Esophagus (tissue), 2 donors: ENCODE data around the gene TMUB1. TPM values are rescaled to one million over a fixed set of nuclear protein-coding genes. Genes with fewer than 3 reads are reported as not detected.

Experiments
- H3K27ac ChIP-seq, 2 donors: one replicate each; pipeline ENCODE4 v1.5.1; 2013; ENCODE audit warnings: low read depth in 2 of 2, mild to moderate bottlenecking in 2 of 2, inconsistent platforms in 1 of 2, low read length in 1 of 2, moderate library complexity in 1 of 2
- H3K27me3 ChIP-seq, 2 donors: one replicate each; pipeline ENCODE4 v1.6.1; 2013; ENCODE audit warnings: low read length in 2 of 2, control low read depth in 1 of 2, mild to moderate bottlenecking in 1 of 2; ENCODE audit not compliant: insufficient read depth in 2 of 2, control insufficient read depth in 1 of 2
- H3K36me3 ChIP-seq, 2 donors: one replicate each; pipeline ENCODE4 v1.6.1; 2013; ENCODE audit warnings: low read length in 1 of 2; ENCODE audit not compliant: control insufficient read depth in 2 of 2, insufficient read depth in 2 of 2
- H3K4me1 ChIP-seq, 2 donors: one replicate each; pipeline ENCODE4 v1.6.1; 2013; ENCODE audit warnings: low read length in 1 of 2; ENCODE audit not compliant: control insufficient read depth in 2 of 2, insufficient read depth in 2 of 2
- H3K4me3 ChIP-seq, 2 donors: one replicate each; pipeline ENCODE4 v1.5.1; 2013; ENCODE audit warnings: low read length in 2 of 2, mild to moderate bottlenecking in 2 of 2, low read depth in 1 of 2, moderate library complexity in 1 of 2
- H3K9me3 ChIP-seq, 2 donors: one replicate each; pipeline ENCODE4 v1.6.1; 2013; ENCODE audit warnings: mild to moderate bottlenecking in 2 of 2, low read depth in 1 of 2, low read length in 1 of 2, moderate library complexity in 1 of 2; ENCODE audit not compliant: control insufficient read depth in 2 of 2, insufficient read depth in 1 of 2
- WGBS, 2 donors: extraction: QIAGEN DNeasy Blood & Tissue Kit; methylation state at CpG; one replicate each; pipeline ENCODE4 v1.1.7; 2013; 5-methylcytosine and 5-hydroxymethylcytosine counted together
- polyA plus RNA-seq, 2 donors: library from polyadenylated mRNA; stranded (reverse); fragments of 200-250 nt; gene quantifications; one replicate each; pipeline ENCODE4 v1.2.3, GENCODE V29; 2013
- donor health status: healthy with polysubstance abuse.
- donor health status: Bipolar disorder and iron deficiency.

TMUB1 gene
- polyA plus RNA-seq, 2 donors, result 33.4 to 64.2 TPM

GRCh38 chr7:151040616-151041375 is 42.5 kb downstream of the TMUB1 start:
- Histone ChIP-seq H3K27ac (no peak overlapping the region), H3K4me3 (no peak overlapping the region), H3K4me1 (peaks cover 0 to 3% of the 10 kb centered on the region in 2 donors), H3K36me3 (peaks cover 7 to 30% of the 10 kb centered on the region in 2 donors), H3K27me3 (no peaks in the 10 kb centered on the region), H3K9me3 (no peaks in the 10 kb centered on the region)
- WGBS, 2 donors, result 92 to 95% methylated on average over 30 of the region's 30 CpGs

DNA sequence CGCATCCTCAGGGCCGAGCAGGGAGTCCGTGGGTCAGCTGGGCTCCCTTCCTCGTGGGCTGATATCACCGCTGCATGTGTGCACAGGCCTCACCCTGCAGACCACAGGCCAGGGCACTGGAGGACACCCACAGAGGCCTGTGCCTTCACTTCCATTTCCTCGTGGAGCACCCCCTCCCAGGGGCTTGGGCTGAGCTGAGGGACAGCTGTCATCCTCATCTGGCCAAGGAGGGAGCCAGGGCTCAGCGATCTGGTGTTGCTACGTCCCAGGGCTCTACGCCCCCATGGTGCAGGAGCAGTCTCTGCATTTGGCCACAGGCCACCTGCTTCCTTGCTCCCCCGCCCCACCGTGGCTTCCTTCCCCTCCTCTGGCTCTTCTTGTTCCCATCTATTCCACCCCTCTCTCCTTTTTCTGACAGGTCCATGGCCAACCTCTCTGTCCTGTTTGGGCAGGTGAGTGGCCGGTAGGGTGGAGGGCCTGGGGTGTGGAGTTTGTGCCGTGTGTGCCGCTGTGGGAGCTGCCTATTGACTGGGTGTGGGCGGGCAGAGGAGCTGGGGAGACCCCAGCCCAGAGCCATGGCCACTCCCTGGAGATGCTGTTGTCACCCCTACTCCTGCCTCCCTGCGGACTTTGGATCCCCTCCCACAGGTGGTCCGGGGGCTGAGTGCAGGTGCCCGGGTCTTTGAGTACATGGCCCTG is 43.3 kb downstream of the TMUB1 start:
- H3K9me3 ChIP-seq, result no peaks in the 10 kb centered on the region
- H3K36me3 ChIP-seq, result peaks cover 13 to 35% of the 10 kb centered on the region in 2 donors
- no peaks in the 10 kb centered on the region for H3K27me3 ChIP-seq
- no peak overlapping the region for H3K27ac ChIP-seq
- WGBS, 2 donors, result 80% methylated on average over 18 of the region's 18 CpGs
- peaks cover 0 to 3% of the 10 kb centered on the region in 2 donors for H3K4me1 ChIP-seq
- H3K4me3 ChIP-seq, result no peak overlapping the region

DNA sequence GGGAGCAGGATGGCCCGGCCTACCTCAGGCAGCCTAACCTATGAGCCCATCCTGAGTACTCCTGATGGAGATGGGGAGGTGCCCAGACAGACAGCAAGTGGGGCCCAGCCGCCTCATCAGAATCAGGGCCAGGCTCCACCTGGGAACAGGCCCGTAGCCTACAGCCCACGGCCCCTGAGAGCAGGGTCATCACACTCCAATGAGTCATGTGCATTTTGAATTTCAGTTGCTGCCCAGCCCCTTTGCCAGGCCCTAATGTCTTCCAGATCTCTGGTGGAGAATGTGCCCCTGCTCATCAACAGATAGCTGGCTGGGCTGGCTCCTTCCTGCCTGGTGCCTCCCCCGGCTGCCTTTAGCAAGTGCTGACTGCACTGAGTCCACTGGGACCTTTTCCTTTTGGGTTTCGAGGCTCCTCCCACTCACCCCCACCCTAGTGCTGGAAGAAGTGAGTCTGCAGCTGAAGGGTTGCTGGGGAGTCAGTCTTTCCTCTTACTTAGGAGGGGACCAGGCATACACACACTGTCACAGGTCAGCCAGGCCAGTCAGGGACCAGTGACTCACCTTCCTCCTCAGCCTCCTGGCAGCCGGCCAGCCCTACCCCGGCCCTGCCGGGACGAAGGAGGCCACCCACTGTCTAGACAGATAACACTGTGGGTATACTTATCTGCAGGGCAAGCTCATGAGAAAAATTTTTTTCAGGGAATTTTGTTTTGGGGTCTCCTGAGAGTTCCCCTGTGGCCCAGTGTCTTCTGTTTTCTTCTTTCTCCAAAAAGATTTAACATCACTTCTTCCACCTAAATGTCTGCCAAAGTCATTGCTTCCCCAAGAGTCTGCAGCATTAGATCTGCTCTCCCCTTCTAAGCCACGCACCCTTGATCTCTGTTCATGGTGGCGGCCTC is 44.1 kb downstream of the TMUB1 start:
- Histone ChIP-seq H3K36me3 (peaks cover 11 to 36% of the 10 kb centered on the region in 2 donors), H3K27ac (peak overlapping the region in 1 of 2 donors; percentile 4), H3K4me1 (peaks cover 0 to 3% of the 10 kb centered on the region in 2 donors)

GRCh38 chr7:151035902-151036301 is 47.4 kb downstream of the TMUB1 start:
- Histone ChIP-seq H3K36me3 (peaks cover 11 to 34% of the 10 kb centered on the region in 2 donors), H3K4me1 (peaks cover 0 to 3% of the 10 kb centered on the region in 2 donors), H3K4me3 (no peak overlapping the region), H3K27me3 (no peaks in the 10 kb centered on the region), H3K27ac (no peak overlapping the region), H3K9me3 (no peaks in the 10 kb centered on the region)
- WGBS, 2 donors, result 92 to 95% methylated on average over 17 of the region's 17 CpGs

More for the DNA sequence above, 44.1 kb downstream of the TMUB1 start:
- no peaks in the 10 kb centered on the region for H3K9me3 ChIP-seq
- H3K27me3 ChIP-seq, result no peaks in the 10 kb centered on the region
- H3K4me3 ChIP-seq, result no peak overlapping the region
- WGBS, 2 donors, result 45 to 49% methylated on average over 12 of the region's 12 CpGs

DNA sequence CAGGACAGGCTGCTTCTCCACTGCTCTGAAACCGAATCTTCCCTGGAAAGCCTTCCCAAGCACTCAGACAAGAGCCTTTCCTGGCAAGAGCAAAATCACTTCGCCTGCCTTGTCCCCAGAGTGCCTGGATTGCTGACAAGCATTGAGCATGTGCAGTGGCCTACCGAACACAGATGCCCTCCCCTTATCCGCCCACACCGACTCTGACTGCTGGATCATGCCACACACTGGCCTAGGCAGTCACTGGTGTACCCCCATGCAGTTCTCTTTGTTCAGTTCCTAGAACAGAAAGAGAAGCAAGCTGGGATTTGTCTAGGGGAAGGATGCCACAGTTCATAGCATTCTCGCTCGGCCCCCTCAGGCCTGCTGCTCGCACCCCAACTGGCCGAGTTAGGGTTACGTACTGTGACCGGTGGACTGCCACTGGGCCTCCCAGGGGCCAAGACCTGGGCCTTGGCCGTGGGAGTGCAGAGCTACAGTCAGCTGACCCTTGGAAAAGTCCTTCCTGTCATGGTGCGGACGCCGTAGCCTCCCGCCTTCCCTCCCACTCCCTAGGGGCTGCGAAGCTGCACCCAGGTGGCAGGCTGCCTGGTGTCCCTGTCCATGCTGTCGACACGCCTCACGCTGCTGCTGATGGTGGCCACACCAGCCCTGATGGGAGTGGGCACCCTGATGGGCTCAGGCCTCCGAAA is 48.1 kb downstream of the TMUB1 start:
- H3K4me3 ChIP-seq, result no peak overlapping the region
- H3K9me3 ChIP-seq, result no peaks in the 10 kb centered on the region
- H3K27ac ChIP-seq, result no peak overlapping the region
- peaks cover 0 to 3% of the 10 kb centered on the region in 2 donors for H3K4me1 ChIP-seq
- H3K36me3 ChIP-seq, result peaks cover 11 to 34% of the 10 kb centered on the region in 2 donors
- 86% methylated on average over 21 of the region's 21 CpGs for WGBS, 2 donors
- no peaks in the 10 kb centered on the region for H3K27me3 ChIP-seq

- no peaks in the 10 kb centered on the region for H3K9me3 ChIP-seq
- H3K36me3 ChIP-seq, result peaks cover 11 to 34% of the 10 kb centered on the region in 2 donors
- 90 to 92% methylated on average over 21 of the region's 21 CpGs for WGBS, 2 donors
- H3K4me3 ChIP-seq, result no peak overlapping the region
- H3K4me1 ChIP-seq, result peaks cover 0 to 3% of the 10 kb centered on the region in 2 donors
- H3K27ac ChIP-seq, result no peak overlapping the region
- H3K27me3 ChIP-seq, result no peaks in the 10 kb centered on the region
Measured at GRCh38 chr7:151034312-151035025, 48.8 kb downstream of the TMUB1 start.

- H3K36me3 ChIP-seq, result peaks cover 11 to 34% of the 10 kb centered on the region in 2 donors
- H3K4me3 ChIP-seq, result no peak overlapping the region
- no peaks in the 10 kb centered on the region for H3K27me3 ChIP-seq
- H3K27ac ChIP-seq, result no peak overlapping the region
- peaks cover 0 to 2% of the 10 kb centered on the region in 2 donors for H3K4me1 ChIP-seq
- WGBS, 2 donors, result 81 to 85% methylated on average over 5 of the region's 5 CpGs
- no peaks in the 10 kb centered on the region for H3K9me3 ChIP-seq
Measured at GRCh38 chr7:151033864-151034249, 49.4 kb downstream of the TMUB1 start.

GRCh38 chr7:151032936-151033863 is 50.1 kb downstream of the TMUB1 start:
- Histone ChIP-seq H3K9me3 (no peaks in the 10 kb centered on the region), H3K4me3 (no peak overlapping the region), H3K4me1 (peaks cover 0 to 2% of the 10 kb centered on the region in 2 donors), H3K27me3 (no peaks in the 10 kb centered on the region), H3K36me3 (peaks cover 11 to 34% of the 10 kb centered on the region in 2 donors), H3K27ac (no peak overlapping the region)
- 85 to 88% methylated on average over 17 of the region's 17 CpGs for WGBS, 2 donors
